Measurements from ENCODE around the gene POU3F1.
"Not testable (repeated sequence)": the region's sequence is repeated elsewhere in the genome, so short reads cannot be mapped to it uniquely, and the experiment has no call there.

The POU3F1 gene

DNA sequence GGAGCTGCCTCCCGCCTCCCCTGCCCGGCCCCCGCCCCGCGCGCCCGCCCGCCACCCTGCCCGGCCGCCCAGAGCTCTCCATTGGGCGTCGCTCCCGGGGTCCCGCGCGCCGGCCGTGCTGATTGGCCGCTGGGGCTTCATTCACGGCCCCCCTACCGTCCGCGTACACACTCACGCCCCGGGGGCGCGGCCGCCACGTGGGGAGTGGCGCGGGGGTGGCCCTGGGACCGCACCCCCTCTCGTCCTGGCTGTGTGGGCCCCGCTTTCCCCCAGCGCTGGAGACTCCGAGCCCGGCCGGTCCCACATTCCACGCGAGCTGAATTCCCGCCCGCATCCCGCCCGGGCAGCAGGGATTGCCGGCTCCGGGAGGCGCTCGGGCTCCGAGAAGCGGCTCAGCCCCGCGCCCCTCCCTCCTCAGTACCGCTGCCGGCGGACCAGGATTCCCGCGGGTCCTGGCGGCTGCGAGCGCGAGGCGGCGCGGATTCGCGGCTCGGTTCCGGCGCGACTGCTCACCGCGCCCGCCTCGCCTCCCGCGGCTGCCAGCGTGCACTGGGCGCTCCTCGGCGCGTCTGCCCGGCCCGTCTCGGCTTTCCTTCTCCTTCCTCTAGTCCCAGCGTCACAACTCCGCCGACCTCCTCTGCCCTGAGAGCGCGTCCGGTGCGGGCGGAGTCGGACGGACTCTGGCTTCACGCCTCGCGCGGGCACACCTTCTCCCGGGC is 450 bp upstream of the POU3F1 start:
- no peak for FAIRE-seq

DNA sequence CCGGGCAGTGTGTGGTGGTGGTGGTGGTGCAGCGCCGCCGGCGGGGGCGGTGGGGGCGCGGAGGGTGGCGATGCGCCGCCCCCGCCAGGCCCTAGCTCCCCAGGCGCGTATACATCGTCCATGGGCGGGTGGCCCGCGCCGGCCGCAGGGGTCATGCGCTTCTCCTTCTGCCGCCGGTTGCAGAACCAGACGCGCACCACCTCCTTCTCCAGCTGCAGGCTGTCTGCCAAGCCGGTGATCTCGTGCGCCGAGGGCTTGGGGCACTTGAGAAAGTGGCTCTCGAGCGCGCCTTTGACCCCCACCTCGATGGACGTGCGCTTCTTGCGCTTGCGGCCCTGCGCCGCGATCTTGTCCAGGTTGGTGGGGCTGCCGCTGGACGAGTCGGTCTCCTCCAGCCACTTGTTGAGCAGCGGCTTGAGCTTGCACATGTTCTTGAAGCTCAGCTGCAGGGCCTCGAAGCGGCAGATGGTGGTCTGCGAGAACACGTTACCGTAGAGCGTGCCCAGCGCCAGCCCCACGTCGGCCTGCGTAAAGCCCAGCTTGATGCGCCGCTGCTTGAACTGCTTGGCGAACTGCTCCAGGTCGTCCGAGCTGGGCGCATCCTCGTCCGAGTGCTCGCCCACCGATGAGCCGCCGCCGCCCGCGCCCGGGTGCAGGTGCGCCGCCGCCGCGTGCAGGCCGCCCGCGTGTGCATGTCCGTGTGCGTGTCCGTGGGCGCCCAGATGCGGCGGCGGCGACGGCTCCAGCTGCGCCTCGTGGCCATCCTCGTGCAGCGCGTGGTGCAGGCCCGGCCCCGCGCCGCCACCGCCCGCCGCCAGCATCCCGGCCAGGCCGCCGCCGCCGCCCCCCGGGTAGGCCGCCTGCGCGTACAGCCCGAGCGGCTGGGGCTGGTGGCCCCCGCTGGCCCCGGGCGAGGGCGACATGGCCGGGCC is 926 bp downstream of the POU3F1 start:
- no peak for FAIRE-seq

DNA sequence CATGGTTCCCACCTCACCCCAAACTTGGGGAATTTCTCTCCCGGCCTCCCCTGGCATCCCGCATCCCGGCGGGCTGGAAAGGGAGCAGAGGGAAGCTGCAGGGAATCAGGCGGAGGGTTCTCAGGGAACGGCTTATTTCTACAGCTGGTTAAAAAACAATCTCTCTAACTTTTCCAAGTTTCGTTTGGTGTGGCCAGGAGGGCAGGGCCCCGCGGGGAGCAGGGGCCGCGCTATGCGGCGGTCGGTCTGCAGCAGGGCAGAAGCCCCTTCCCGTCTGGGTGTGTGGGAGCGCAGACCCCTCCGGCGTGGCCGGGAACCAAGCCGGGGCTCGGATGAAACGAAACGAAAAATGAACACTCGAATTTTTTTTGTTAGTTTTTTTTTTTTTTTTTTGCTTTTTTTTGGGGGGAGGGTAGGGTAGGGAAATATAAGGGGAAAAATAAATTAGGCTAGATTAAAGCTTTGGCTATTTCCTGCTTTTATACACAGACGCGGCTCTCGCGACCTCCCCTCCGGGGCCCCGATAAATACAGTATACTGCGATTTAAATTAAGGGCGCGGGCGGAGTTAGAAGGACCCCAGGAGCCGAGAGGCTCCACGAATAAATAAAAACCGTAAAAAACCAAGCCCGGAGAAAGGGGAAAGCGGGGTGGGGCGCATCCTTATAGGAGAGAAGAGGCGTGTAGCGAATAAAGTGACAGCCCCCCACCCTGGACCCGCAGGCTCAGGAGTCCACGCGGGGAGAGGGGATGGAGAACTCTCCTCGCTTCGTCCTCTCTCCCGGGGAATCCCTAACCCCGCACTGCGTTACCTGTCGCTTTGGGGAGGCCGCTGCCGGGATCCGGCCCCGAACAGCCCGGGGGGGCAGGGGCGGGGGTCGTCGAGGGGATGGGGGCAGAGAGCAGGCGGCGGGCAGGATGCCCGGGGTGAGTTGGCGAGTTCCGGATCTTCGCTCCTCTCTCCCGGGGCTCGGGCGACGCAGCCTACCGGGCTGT is 2.1 kb downstream of the POU3F1 start:
- no peak for FAIRE-seq

DNA sequence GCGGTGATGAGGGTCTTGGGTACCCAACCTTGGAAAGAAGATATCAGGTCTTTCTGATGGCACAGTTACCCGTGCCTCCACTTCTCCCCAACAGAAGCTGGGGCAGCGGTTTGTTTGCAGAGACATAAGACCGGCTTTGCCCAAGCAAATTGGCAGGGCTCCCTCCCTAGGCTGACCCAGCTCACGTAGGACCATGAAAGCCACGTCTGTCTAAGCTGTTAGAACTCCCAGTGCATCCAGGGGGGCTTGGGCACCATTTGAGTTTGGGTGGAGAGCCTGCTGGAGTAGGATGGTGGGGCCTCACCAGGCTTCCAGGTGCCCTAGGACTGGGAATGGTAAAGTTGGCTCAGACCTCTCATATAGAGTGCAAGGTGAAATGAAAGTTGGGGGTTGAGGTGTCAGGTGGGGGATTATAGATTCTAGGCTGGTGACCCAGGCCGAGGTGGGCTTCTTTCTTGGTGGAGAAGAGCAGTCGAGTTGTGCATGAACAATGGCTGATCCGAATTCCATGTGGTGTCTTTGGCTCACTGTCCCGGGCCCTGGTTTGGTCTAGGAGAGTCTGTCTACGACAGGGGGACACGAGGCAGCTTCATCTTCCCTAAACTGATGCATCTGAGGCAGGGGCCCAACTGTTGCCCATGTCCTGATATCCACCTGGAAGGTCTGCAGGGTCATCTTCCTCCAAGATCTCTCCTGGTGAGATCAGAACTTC is 3.4 kb downstream of the POU3F1 start:
- FAIRE-seq, result no peak

DNA sequence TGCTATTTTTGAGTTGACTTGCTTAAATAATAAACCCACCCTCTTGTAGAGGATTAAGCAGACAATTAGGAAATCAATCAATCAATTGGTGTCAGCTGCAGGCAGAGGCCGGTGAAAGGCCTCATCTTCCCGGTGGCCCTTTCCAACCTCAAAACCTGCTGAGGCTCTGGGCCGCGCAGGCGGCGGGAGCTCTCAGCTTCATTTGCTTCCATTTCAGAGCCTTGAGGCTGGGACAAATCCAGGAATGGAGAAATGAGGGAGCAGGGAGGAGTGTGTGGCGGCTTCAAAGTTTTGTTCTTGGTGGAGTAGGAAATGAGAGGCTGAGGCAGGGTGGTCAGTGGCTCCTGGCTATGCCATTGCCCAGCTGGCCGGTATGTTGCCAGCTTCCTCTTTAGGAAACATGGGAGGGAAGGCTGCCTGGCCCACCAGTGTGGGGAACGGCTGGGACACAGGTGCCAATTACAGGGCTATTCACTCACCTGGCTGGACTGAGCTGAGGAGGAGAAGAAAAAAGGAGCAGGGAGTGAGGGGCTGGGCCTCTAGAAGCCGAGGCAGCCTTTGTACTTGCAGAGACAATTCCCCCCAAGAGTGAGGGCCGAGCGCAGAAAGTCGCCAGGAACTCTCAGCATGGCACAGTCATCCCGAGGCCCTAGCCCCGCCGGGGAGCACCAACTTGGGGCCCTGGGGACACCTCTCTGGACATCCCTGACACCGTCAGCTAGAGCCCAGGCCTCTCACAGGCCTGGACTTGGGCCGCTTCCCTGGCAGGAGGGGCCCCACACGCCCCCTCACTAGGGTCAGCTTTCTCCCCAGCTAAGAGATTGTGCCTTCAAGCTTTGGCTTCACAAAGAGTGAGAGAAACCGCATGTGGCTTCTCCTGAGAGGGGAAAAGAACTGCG is 4.4 kb downstream of the POU3F1 start:
- no peak for FAIRE-seq

DNA sequence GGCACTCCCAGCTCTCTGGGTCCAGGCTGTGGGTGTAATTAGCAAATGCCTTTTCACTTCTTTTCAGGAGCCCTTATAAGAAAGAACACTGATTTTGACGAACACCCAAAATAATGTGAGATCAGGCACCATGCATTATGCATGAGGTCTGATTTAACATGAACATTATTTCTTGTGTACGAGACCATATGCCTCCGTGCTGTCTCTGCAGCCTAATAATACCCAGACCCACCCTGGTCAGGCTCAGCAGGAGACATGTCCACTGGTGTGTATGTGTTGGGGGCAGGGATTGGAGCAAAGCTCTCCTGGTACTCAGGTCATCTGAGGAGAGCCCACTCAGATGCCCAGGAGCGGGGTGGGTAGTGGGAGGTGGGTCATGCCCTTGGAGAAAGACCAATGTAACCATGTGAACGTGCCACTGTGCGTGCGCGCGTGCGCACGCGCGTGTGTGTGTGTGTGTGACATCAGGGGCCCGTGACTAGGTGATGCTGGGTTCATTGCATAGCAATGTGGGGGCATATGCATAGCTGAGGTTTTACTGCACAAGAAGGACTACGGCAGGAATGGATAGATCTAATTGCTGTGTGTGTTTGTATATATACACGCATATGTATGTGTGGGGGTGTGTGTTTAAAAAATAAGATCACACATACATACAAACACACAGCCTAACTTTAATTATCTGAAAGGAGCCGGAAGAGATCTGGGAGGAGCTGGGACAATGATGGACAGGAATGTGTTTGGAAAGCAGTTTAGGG is 7.1 kb downstream of the POU3F1 start:
- FAIRE-seq, result no peak

DNA sequence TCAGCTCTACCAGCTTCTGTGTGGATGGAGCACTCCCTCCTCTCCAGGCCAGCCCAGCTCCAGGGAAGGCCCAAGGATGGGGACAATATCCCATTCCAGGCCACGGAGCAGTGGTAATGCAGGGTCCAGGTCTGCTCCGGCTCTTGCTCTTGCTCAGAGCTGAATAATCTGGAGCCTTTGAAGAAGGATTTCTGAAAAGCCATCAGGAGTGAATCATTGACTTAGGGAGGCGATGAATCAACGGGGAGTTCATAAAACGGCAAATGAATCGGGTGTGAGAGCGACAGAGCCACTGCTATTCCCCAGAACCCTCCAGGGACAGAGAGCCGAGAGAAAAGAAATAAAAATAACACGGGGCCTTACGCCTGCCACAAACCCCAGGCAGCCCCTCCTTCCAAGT is 7.7 kb downstream of the POU3F1 start:
- no peak for FAIRE-seq

DNA sequence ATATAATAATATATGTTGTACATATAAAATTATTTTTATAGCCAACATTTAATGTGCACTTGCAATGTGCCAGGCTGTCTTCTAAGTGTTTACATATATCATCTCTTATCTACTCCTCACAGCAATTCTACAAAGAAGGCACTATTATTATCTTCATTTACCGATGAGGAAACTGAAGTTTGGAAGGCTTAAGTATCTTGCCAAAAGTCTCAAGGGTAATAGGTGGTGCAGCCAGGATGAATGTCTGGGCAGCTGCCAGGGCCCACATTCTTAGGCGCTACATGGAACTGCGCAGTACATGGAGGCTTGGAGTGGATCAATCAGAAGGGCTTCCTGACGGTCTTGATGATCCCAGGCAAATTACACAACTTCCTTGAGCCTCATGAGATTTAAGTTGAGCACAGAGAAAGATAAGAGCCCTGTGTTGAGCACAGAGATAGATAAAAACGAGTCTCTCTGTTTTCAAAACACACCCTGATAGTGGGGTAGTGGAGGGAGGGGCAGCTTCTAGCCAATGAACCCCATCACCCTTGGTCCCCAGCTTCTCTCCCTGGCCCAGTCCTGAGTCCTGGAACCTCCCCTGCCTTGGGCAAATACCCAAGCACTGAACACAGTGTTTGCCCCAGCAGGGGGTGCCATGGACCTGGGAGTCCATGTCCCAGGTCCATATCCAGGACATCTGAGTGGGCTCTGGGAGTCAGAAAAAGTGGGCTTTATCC is 9.2 kb downstream of the POU3F1 start:
- FAIRE-seq, result no peak

DNA sequence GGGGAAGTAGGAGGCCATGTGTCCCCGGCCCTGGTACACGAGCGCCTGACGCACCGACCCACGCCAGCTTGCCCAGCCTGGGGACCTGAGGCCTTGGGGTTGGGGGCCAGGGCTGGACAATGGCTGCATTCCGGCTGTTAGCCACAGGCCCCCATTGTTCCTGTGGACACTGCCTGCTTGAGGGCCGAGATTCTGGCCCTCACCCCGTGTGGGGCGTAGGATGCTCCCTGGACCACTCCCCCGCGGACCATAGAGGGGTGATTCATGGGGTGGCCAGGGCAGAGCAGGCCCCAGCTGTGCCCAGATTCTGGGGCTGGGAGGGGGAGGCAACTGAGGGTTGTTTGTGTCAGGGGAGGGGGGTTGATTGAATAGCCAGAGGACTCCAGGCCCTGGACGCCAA is 11.7 kb downstream of the POU3F1 start:
- FAIRE-seq, result no peak

DNA sequence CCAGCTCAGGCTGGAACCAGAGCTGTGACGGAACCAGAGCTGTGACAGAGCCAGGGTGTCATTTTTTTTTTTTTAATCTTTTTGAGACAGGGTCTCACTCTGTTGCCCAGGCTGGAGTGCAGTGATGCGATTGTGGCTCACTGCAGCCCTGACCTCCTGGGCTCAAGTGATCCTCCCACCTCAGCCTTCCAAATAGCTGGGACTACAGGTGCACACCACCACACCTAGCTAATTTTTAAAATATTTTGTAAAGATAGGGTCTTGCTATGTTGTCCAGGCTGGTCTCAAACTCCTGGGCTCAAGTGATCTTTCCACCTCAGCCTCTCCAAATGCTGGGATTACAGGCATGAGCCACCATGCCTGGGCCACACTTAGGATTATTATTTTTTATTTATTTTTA is 13.6 kb downstream of the POU3F1 start:
- not testable (repeated sequence) for FAIRE-seq

DNA sequence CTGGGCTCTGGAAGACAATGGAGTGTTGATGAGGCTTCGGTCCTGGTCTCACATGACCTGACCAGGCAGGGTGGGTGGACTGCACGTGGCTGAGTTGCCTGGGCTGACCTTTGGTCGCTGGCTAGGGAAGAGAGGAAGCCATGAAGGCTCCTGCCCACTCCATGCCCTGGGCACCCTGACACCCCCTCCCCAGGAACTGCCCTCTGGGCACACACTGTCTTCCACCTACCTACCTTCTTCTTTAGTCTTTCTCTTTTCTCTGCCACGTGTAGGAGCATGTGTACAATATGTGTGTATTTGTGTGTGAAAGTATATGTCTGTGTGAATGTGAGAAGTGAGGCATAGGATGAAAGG is 15.1 kb downstream of the POU3F1 start:
- FAIRE-seq, result no peak

DNA sequence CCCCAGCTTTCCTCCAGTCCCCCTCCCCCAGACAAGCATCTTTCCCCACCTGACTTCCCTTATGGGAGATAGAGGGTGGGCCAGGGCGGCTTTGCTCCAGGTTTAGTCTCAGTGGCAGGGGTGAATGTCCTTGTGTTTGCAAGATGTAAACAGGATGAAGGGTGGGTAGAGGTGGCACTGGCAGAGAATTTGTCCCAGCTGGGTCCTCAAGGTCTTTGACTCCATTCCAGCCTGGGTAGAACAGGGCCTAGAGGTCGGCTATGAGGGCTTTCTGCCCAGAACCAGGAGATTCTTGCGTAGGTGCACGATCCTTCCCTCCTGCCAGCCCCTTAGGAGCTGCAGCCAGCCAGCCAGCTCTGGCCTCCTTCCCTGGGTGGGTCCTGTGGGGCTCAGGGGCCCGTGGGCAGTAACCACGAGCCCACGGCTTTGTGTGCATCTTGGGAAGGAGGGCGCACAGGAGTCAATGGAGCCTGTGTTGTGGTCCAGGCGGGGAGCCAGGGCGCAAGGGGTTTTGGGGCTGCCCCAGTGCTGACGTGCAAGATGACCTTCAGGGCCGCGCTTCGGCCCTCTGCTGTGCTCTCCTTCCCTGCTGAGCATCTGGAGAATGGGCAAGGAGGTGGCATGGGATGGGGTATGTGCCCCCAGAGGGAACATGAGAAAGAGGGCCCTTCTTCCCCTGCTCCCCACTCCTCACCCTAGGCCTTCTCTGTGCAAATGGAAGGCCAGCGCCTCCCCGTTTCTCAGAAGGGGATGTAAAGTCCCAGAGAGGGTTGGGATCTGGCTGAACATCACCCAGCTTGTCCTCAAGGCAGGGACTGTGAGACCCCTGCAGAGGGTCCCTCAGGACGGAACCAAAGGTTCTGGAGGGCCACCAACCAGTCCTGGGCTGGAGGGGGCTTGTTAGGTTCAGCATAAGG is 15.7 kb downstream of the POU3F1 start:
- no peak for FAIRE-seq

DNA sequence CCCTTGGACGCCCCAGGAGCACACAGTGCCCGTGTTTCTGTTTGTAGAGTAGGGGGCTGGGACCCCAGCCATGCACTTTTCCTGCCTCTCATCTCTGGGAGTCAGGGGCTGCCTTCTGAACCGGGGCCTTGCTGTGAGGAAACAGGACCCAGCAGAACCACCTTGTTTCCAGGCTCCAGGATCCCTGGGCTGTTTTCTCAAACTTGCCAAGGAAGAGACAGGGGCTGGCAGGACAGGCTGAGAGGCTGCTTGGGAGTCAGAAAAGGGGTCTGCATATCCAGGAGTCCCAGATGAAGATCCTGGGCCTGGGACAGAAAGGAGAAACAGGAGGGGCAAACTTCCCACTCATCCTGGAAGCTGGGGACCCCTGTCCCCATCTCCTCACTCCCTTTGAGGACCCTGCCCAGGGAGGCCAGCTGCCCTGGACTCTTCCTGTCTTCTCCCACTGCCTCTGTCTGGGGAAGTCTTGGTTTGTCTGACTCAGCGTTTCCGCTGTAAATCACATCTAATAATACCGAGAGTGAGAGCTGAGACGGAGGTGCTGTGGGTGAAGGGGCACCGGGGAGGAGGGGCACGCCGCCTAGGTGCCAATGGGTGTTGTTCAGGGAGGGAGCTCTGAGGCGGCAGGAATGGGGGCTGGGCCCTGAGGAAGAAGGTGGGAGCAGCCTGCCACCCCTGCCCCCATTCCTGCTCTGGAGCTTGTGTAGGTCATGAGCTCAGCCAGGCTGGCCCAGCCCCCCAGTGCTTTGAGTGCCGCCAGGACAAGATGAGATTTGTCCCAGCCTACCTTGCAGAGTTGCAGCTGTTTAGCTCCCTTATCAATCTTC is 16.7 kb downstream of the POU3F1 start:
- no peak for FAIRE-seq

DNA sequence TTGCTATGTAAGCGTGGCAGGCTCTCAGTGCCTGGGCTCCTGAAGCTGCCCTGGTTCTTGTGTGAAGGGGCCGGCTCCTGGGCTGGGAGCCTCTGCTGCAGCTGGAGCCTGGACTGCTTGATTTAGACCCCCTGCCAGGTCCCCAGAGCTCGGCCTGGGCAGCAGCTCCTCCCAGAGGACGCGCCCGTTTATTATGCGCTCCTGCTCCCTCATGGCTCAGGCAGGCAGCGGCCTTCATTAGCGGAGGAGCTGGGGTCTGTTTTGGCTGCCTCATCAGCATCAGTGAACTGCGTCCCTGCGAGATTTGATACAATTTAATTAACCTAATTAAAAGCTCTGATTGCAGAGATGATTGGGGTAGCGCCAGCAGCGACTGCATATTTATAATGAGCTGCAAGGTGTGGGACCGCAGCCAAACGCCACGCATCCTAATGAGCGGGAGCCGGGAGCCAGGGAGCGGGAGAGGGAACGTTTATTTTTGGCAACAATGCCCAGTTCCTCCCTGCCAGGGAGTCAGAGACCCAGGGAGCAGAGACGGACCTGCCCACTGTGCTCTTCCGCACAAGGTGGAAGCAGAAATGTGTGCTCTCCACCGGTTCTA is 17.4 kb downstream of the POU3F1 start:
- FAIRE-seq, result no peak

DNA sequence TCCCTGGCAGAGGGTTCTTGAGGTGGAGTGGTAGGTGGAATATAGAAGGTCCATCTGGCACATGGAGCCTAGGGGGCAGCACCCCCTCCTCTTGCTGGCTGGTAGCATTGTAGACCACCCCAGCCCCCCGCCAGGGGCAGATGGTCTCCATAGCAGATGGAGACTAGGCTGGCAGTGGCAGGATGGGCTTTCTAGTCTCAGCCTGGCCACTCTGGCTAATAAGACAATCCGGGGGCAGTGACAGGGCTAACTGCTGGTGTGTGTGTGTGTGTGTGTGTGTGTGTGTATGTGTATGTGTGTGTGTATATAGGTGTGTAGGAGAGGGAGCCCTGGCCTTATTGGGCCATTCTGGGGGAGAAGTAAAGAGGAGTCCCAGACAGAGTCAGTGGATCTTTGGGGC is 17.9 kb downstream of the POU3F1 start:
- no peak for FAIRE-seq

DNA sequence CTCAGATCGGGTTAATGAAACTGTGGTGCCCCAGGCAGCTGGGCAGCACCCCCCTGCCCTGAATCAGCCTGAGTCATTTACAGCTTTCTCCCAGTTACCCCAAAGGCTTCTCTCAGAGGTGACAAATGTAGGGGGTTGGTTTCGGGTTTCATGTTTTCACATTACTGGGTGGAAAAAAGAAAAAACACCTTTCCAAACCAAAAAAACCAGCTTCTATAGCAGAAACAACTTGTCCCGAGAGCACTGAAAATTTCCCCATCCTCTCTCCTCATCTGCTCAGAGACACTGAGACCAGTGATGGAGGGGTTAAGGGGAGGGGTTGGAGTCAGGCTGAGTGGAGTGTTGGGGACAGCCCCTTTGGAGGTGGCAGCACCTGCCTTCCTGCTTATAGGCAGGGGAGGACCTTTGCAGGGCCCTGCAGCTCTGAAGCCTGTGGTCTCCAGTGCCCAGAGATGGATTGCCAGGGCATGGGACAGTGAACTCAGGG is 18.4 kb downstream of the POU3F1 start:
- FAIRE-seq, result no peak

All from TTC549 (cell line).